Measurements from ENCODE around the gene KPNB1. TPM values are rescaled to one million over a fixed set of nuclear protein-coding genes. Genes with fewer than 3 reads are reported as not detected.

The KPNB1 gene
- total RNA-seq, 2 experiments from 2014 or later: 232 to 453 TPM

DNA sequence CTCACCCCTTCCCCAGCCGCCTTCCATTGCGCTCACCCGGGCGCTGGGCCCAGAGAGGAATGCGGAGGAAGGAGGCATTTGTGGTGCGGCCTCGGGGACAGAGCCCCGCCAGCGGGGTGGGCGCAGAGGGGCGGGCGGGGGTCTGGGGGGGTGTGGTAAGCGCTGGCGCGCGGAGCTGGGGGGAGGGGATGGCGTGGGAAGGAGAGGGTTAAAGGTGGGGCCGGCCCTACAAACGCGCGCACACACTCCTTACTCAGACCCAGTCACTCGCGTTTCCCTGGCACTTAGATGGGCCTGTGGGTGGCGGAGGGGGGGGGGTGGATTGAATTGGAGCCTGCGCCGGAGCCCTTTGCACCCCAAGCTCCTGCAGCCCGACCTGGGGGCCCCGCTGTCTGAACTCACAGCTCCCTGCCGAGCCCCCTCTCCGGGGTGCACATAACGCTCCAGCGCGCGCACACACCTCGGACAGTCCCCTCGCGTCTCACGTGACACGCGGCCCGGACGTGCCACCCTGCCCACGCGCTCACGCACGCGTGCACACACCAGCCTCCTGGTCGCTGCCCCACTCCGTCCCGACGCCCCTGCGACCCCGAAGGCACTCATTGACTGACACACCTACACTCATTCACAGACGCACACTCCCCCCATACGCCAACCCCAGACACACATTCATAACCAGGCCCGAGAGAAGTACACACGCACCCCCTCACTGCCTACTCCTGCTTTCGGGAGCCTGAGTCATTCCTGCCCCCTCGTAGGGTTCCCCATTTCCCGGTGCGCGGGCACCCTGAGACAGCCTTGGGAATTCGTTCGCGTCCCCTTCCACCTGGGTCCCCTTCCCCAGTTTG is 45.1 kb downstream of the KPNB1 start:
- peaks cover 31% of the 10 kb centered on the region for H3K4me1 ChIP-seq (ENCODE audit: insufficient read depth, low read length, poor library complexity, severe bottlenecking)
- H3K9me2 ChIP-seq (ENCODE audit: insufficient read depth, low read length): no peaks in the 10 kb centered on the region
- H4K20me1 ChIP-seq (ENCODE audit: insufficient read depth, low read length): no peaks in the 10 kb centered on the region
- no peaks in the 10 kb centered on the region for H3K9me3 ChIP-seq (ENCODE audit: low read length)
- H3K27ac ChIP-seq (ENCODE audit: low read depth, low read length, poor library complexity, severe bottlenecking): peak overlapping the region; percentile 49
- CTCF ChIA-PET (ENCODE audit: unreplicated experiment): interaction anchor here (0.5 kb wide), 1 partner anchor 26 kb away, joined by 3 read pairs; no protein-coding TSS in a partner anchor
- H3K4me2 ChIP-seq (ENCODE audit: low read length): peak overlapping the region; percentile 79
- H3K79me2 ChIP-seq (ENCODE audit: insufficient read depth, low read depth, low read length): peaks cover 5% of the 10 kb centered on the region; the same call in 1 of the 2 replicates
- intact Hi-C loops (cut with micrococcal nuclease; ENCODE audit: unreplicated experiment): no loop called here
- no TSS peak for BruUV-seq (replicated peaks)
- H2AFZ ChIP-seq (ENCODE audit: low read length): peak overlapping the region; percentile 53
- TF ChIP-seq EZH2phosphoT487 (IDR thresholded peaks at IDR 0.05; ENCODE audit: borderline replicate concordance, low read depth, low read length): no peak
- TF ChIP-seq CTCF (conservative IDR thresholded peaks at IDR 0.05; ENCODE audit: low read length): no peak
- H3K4me3 ChIP-seq (ENCODE audit: low read depth, low read length, poor library complexity, severe bottlenecking): peak overlapping the region; percentile 72
- POLR2A ChIA-PET: interaction anchor here (3.0 kb wide), 1 partner anchor 46 kb away, joined by 15 read pairs; the partner anchor contains the start of gene KPNB1
- peak; percentile 59 for DNase-seq (ENCODE audit: low spot score)
- H3K36me3 ChIP-seq (ENCODE audit: insufficient read depth, low read length): 0 out of 2 replicates have a peak, but pooled peaks cover 7% of the 10 kb centered on the region

DNA sequence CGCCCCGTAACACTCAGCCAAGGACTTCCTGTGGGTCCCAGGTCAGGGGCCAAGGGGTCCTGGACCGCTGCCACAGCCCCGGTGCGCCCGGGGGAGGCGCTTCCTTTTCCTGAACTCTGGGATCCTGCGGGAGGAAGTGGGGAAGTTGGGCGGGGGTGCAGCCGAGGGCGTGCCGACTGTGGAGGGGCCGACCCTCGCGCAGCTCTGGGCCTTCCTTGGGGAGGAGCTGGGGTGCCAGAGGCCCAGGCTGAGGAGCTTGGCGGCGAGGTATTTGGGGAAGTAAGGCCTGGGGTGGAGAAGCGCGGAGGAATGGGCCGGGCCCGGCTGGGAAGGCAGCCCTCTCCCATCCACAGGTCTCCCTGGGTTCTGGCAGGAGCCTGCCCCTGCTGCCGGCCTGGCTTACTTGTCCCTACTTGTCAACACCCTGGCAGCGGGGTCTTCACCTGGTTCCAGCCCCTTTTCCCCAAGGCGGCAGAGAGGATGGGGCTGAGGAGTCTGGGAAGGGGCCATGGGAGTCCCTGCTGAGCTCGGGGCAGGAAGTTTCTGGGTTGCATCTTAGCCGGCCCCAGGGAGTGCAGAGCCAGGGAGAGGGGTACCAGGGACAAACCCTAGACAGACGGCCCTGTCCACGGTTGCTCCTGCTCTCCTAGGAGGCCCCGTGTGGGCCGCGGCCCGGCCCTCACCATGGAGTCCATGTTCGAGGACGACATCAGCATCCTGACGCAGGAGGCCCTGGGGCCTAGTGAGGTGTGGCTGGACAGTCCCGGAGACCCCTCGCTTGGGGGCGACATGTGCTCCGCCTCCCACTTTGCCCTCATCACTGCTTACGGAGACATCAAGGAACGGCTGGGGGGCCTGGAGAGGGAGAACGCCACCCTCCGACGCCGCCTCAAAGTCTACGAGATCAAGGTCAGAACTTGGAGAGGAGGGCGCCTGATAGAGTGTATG is 46.0 kb downstream of the KPNB1 start:
- POLR2A ChIA-PET: interaction anchor here (0.5 to 3.0 kb wide), 3 partner anchors 24 to 138 kb away, joined by 3 to 15 read pairs (median 4); partner anchors contain the start of gene KPNB1

More for the DNA sequence above, 46.0 kb downstream of the KPNB1 start:
- peak overlapping the region; percentile 72 for H3K4me3 ChIP-seq (ENCODE audit: low read depth, low read length, poor library complexity, severe bottlenecking)
- no peaks in the 10 kb centered on the region for H4K20me1 ChIP-seq (ENCODE audit: insufficient read depth, low read length)
- no peaks in the 10 kb centered on the region for H3K9me3 ChIP-seq (ENCODE audit: low read length)
- 0 out of 2 replicates have a peak, but pooled peaks cover 7% of the 10 kb centered on the region for H3K36me3 ChIP-seq (ENCODE audit: insufficient read depth, low read length)
- H3K27ac ChIP-seq (ENCODE audit: low read depth, low read length, poor library complexity, severe bottlenecking): peak overlapping the region; percentile 21
- no peak for DNase-seq (ENCODE audit: low spot score)
- TF ChIP-seq CTCF (conservative IDR thresholded peaks at IDR 0.05; ENCODE audit: low read length): no peak
- no peak for TF ChIP-seq EZH2phosphoT487 (IDR thresholded peaks at IDR 0.05; ENCODE audit: borderline replicate concordance, low read depth, low read length)
- BruUV-seq (replicated peaks): no TSS peak
- H2AFZ ChIP-seq (ENCODE audit: low read length): peak overlapping the region; percentile 53
- CTCF ChIA-PET (ENCODE audit: unreplicated experiment): no interaction called here
- intact Hi-C loops (cut with micrococcal nuclease; ENCODE audit: unreplicated experiment): no loop called here
- H3K4me2 ChIP-seq (ENCODE audit: low read length): peak overlapping the region; percentile 79
- no peaks in the 10 kb centered on the region for H3K9me2 ChIP-seq (ENCODE audit: insufficient read depth, low read length)
- H3K79me2 ChIP-seq (ENCODE audit: insufficient read depth, low read depth, low read length): peaks cover 5% of the 10 kb centered on the region; the same call in 1 of the 2 replicates
- H3K4me1 ChIP-seq (ENCODE audit: insufficient read depth, low read length, poor library complexity, severe bottlenecking): peaks cover 31% of the 10 kb centered on the region
